NCI-H748 (cell line): Measurements from ENCODE around the gene DNMBP.
"Not testable (repeated sequence)": the region's sequence is repeated elsewhere in the genome, so short reads cannot be mapped to it uniquely, and the experiment has no call there.

Experiments
- DNase-seq: peaks from one replicate; lab custom pipeline; 2025; ENCODE audit not compliant: unreplicated experiment; lab: John Stamatoyannopoulos, UW

DNMBP gene

GRCh38 chr10:99985637-99986036 lies 24.1 kb downstream of the DNMBP start:
- not testable (repeated sequence) for DNase-seq

- no peak for DNase-seq
Observed at GRCh38 chr10:99984211-99985034, 25.3 kb downstream of the DNMBP start.

- no peak for DNase-seq
Observed at GRCh38 chr10:99983280-99983988, 26.3 kb downstream of the DNMBP start.

- DNase-seq: no peak
Observed at GRCh38 chr10:99982728-99983127, 27.0 kb downstream of the DNMBP start.

- peak; percentile 20 for DNase-seq
Observed at GRCh38 chr10:99981581-99982199, 28.1 kb downstream of the DNMBP start.

DNA sequence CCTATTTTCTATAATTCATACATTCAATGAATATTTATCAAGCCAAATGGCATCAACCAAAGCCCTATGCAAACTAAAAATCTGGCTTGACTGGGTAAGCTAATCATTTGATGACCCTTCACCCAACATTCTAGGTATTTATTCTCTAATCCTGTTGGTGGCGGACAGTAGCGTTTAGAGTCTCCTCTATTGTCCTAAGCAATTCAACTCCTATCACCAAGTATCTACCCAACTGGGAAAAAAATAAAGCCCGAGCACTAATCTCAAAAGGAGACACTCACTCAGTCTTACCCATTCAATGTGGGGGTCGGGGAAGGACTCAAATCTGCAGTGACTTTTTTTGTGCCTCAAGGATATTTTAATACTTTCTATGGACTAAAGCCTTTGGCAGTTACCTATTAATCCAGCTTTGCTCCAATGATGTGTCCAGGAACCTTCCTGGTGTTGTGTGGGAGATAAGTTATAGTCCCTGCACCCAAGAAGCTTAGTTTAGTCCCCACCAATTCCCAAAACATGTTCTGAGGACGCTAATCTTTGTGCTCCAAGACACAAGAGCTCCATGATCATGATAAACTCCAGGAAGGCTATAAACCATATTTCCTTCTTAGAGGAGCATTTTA lies 30.6 kb downstream of the DNMBP start:
- no peak for DNase-seq

DNA sequence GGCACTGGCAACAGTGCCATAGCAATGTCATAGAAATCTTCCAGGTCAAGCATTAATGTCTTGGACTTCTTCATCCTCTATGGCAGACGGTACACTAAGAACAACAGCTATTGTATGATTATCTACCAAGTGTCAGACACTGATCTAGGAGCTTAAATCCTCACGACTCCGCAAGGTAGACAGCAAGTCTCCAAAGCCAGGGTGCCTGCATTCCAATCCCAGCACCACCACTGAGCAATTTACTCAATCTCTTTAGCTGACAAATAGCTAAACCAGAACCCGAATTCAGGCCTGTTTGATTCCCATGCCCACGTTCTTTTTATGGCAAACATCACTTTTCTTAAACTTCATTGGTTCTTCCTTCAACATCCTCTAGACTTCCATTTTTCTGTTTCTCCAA lies 31.8 kb downstream of the DNMBP start:
- no peak for DNase-seq

DNA sequence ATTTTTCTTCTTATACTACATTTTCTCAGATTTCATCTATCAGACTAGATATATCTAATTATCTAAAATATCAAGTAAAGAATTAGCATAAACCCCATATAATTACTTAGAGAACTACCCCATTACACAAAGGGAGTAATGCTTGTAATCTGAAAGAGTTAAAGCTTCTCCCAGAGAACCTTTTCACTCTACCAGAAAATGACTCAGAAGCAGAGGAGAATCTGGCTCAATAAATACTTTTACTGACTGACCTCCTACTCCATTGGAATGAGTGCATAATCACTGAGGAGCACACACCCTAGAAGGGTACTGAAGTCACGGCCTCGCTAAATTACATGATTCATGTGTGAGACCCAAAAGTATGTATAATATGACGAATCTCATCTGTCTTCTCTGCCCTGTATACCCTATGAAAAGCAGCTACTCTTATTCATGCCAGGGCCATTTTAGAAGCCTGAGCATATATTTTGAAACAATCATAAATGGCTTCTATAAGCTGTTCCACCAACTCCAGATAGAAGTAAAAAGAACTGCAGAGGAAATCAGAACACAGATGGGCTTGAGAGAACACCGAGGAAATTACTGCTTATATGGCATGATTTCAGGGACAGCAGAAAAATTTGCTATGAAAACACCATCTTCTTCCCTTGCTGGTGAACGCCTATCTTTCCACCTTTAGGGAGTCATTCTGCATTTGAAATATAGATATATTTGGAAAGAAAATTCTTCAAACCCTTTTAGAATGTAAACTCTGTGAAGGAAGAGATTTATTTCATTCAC lies 32.7 kb downstream of the DNMBP start:
- DNase-seq: no peak

DNA sequence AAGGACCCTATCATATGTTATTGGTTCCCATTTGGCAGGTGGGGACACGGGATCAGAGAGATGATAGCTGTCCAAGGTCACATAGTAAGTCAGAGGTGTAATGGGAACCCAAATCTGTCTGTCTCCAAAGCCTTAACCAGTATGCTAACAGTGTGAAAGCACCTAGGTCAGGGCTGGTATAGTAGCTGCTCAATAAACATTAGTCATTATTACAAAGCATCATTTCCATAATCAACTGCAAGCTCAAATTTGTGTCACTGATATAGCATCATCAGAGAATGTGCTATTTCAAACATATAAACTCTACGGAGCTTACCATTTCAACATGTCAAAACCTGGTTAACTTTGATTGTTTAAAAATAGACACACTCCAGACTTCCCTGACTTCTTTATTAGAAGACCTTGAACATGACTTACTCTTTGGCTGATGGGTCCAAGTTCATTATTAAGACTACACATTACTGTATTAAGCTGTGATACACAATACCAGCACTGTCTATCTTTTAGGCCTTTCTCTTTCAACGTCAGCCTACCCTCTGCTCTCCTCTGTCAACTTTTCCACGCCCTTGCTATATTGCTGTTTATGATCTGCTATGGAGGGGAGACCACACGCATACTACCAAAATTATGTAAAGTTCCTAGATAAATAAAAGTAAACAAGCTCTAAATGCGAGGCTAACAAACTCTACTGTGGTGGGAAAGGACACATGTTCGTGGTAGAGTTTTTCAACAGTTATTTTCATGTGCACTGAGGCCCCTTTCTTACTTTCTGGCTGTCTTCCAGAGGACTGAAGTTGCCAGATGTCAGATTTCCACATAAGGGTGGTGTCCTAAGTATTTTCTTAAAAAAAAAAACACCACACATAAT lies 33.6 kb downstream of the DNMBP start:
- no peak for DNase-seq

DNA sequence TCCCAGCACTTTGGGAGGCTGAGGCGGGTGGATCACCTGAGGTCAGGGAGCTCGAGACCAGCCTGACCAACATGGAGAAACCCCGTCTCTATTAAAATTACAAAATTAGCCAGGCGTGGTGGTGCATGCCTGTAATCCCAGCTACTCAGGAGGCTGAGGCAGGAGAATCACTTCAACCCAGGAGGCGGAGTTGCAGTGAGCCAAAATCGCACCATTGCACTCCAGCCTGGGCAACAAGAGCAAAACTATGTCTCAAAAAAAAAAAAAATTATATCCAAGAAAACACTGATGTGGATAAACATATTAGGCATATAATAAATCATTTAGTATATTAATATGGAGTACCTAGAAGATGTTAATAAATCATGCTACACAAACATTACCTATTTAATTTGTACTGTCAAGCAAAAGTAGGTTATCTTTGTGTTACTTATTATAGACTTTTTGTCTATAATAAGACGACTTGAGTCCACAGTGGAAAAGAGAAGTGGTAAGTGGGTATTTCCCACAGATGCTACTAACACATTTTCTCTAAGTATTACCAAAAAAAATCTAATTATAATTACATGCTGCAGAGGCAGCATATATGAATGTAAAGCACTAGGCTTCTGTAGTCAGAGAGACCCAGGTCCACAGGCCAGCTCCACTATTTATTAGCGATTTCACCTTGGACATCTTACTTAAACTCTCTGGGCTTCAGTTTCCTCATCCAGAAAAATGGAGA lies 34.5 kb downstream of the DNMBP start:
- no peak for DNase-seq

GRCh38 chr10:99973190-99973589 lies 36.6 kb downstream of the DNMBP start:
- DNase-seq: no peak

DNA sequence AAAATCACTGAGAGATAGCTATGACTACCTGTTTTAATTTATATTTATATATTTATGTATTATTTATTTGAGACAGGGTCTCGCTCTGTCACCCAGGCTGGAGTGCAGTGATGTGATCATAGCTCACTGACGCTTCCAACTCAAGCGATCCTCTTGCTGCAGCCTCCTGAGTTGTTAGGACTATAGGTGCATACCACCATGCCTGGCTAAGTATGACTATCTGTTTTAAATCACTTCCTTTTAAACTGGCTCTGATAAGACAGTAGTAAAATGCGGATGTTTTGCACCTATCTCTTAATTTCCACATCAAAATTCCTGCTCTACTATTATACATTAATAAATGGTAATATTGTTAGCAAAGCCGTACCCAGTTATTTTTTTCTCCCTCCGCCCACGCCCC lies 41.8 kb downstream of the DNMBP start:
- no peak for DNase-seq

- DNase-seq: no peak
Observed at GRCh38 chr10:99966306-99966705, 43.4 kb downstream of the DNMBP start.

DNA sequence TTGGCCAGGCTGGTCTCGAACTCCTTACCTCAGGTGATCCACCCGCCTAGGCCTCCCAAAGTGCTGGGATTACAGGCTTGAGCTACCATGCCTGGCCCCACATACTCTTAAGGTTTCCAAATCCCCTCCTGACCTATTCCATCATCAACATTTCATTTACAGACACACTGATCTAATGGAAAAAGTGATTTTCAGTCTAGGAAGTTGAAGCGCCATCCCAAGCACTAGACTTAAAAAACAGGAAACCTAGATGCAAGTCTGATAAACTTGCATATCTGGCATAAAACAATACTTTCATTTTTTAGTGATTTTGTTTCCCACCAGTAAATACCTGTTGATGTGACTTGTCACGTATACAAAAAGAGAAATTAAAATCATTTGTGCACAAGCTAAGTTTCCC lies 44.0 kb downstream of the DNMBP start:
- DNase-seq: no peak

DNA sequence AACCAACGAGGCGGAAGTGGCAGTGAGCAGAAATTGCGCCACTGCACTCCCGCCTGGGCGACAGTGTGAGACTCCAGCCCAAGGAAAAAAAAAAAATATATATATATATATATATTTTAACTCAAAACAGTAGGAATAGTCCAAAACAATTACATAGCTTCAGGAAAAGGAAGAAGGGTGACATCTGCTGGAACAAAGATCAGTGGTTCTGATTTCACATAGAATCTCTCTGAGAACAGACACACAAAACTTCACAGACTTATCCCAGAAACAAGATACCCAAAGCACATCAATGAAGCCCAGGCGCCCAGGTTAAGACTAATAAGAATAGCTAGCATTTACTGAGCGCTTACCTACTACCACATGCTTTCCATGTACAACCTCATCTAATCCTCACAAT lies 45.0 kb downstream of the DNMBP start:
- no peak for DNase-seq

DNA sequence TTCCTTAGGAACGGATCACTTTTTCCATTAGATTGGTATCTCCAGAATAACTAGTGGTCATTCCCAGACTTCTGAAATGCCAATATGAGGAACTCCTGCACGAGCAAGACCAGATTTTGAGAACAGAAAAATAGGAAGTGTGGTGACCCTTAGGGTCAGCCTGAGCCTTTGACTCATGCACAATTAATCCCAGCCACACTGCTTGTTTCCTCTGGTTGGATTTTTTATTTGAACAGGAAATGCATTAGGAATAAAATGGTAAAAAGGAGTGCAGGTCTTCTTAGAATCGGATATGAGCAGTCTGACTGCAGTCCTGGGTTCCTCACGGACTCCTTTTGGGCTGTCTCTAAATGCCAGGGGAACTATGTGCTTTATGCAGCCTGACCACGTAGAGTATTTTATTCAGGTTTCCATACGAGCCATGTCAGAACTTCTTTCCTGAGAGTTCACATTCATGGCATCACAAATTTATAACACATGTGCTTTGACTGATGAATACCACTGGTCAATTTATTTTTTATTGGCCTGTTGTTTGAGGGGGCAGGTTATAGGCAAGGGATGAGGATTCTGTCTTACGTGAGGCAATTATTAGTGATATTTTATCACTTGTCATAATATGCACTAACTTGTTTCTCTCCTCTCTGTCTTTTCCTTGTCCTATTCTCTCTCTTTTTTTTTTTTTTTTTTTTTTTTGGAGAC lies 46.1 kb downstream of the DNMBP start:
- DNase-seq: not testable (repeated sequence)

- no peak for DNase-seq
Observed at GRCh38 chr10:99958806-99959205, 50.9 kb downstream of the DNMBP start.

GRCh38 chr10:99958302-99958701 lies 51.4 kb downstream of the DNMBP start:
- no peak for DNase-seq

DNA sequence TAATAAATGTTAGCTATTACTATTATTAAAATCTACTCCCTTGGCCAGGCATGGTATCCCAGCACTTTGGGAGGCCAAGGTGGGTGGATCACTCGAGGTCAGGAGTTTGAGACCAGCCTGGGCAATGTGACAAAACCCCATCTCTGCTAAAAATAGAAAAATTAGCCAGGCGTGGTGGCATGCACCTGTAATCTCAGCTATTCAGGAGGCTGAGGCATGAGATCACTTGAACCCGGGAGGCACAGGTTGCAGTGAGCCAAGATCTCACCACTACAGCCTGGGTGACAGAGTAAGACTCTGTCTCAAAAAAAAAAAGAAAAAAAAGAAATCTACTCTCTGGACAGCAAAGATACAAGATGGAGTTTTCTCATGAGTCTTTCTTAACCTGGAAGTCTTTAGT lies 56.2 kb downstream of the DNMBP start:
- DNase-seq: not testable (repeated sequence)
